Measurements from ENCODE around the gene FAM169A. TPM values are rescaled to one million over a fixed set of nuclear protein-coding genes. Genes with fewer than 3 reads are reported as not detected.
"Not testable (repeated sequence)": the region's sequence is repeated elsewhere in the genome, so short reads cannot be mapped to it uniquely, and the experiment has no call there.

FAM169A gene
- total RNA-seq, 2 donors from 2014 or later: 49.8 to 50.5 TPM

DNA sequence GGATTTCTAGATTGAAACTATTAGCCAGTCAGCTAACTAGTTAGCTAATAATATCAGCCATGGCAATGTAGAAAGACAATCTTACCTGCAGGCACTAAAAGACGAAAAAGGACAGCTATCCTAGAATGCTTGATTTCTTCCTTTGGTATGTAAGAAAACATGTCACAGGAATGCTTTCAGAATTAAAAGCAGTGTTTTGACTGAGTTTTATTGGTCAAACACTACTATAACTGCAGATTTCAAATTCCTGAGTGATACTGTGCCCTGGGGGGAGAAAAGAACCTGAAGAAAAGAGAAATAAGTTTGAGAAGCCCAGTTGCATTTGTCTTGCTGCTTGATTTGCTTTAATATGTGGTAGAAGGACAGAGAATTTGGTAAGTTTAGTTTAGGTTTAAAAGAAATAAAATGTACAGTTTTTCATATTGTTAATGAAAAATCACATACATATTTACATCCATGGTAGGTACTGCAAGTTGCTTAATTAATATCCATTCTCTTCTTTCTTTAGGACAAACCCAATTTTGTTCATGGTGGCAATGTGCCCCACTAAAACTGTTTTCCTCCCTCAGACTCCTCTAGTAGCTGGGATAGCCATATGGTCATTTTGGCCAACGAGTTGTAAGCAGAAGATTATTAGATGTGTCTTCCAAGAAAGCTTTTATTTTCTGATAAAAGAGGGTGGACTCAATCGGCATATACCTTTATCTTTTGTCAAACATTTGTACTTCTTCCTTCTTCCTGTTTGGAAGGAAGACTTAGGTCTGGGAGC, 4.3 kb upstream of the FAM169A start:
- Mint-ChIP-seq H3K4me3 (no peak overlapping the region), H3K4me1 (peaks cover 29% of the 10 kb centered on the region), H3K9me3 (peaks cover 9% of the 10 kb centered on the region), H3K36me3 (ENCODE audit: low read depth) (no peaks in the 10 kb centered on the region), H3K27ac (no peak overlapping the region), H3K27me3 (ENCODE audit: insufficient read depth) (no peaks in the 10 kb centered on the region)
- H3K27ac ChIP-seq (ENCODE audit: low read depth, low read length): no peak overlapping the region
- H3K4me1 ChIP-seq (ENCODE audit: control insufficient read depth, insufficient read depth, low read length): peaks cover 3% of the 10 kb centered on the region
- TF ChIP-seq CTCF (conservative IDR thresholded peaks at IDR 0.05): no peak
- no peak for DNase-seq
- H3K9me3 ChIP-seq (ENCODE audit: control insufficient read depth, low read length): peaks cover 3% of the 10 kb centered on the region
- no peaks in the 10 kb centered on the region for H3K36me3 ChIP-seq (ENCODE audit: control insufficient read depth, insufficient read depth, low read length)
- WGBS, 2 experiments (ENCODE audit: insufficient coverage in 1 of 2, insufficient read length in 1 of 2): 88 to 100% methylated on average over 2 to 3 of the region's 3 CpGs
- H3K9ac ChIP-seq (ENCODE audit: extremely low read depth, low read length, poor library complexity, severe bottlenecking): no peak overlapping the region
- no peaks in the 10 kb centered on the region for H3K27me3 ChIP-seq (ENCODE audit: control insufficient read depth, insufficient read depth, low read length, poor library complexity, severe bottlenecking)
- H3K4me3 ChIP-seq (ENCODE audit: low read length): no peak overlapping the region

GRCh38 chr5:74869414-74869813, 3.2 kb upstream of the FAM169A start:
- H3K36me3 ChIP-seq (ENCODE audit: control insufficient read depth, insufficient read depth, low read length); DNase-seq; H3K27ac ChIP-seq (ENCODE audit: low read depth, low read length); H3K36me3 Mint-ChIP-seq (ENCODE audit: low read depth); H3K4me3 Mint-ChIP-seq; H3K4me1 ChIP-seq (ENCODE audit: control insufficient read depth, insufficient read depth, low read length); H3K9me3 ChIP-seq (ENCODE audit: control insufficient read depth, low read length); H3K27me3 ChIP-seq (ENCODE audit: control insufficient read depth, insufficient read depth, low read length, poor library complexity, severe bottlenecking); H3K9me3 Mint-ChIP-seq; H3K9ac ChIP-seq (ENCODE audit: extremely low read depth, low read length, poor library complexity, severe bottlenecking); H3K27ac Mint-ChIP-seq; H3K27me3 Mint-ChIP-seq (ENCODE audit: insufficient read depth); H3K4me3 ChIP-seq (ENCODE audit: low read length): not testable (repeated sequence)
- peaks cover 33% of the 10 kb centered on the region for H3K4me1 Mint-ChIP-seq
- WGBS, 2 experiments (ENCODE audit: insufficient coverage in 1 of 2, insufficient read length in 1 of 2): 91% methylated on average over 10 of the region's 10 CpGs; no CpG with 5 or more reads in 1 of the 2 experiments

DNA sequence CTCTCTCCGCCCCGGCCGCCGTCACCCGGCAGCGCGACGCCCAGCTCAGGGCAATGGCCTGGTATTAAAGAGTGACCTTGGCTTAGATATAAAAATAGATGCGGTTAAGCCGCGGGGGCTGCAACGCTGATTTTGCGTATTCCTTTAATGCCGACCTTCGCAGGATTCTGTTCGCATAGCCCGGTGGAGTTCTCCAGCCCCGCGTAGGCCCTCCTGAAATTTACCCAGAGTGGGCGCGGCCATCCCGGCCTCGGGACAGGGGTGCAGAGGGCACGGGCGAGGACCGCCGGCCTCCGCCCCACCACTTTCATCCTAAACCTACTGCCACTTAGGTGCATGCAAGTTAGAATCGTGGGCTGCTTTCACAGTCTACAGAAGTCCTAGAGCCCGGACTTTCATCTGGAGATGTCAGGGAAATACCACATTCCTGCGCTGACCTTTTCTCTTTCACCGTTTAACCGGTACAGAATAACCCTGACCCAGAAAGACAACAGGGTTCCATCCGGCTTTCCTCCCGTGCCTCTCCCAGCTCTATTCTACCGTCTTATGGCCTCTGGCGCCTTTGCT, 492 bp upstream of the FAM169A start:
- 2 to 3% methylated on average over 14 to 37 of the region's 37 CpGs for WGBS, 2 experiments (ENCODE audit: insufficient coverage in 1 of 2, insufficient read length in 1 of 2)
- peak overlapping the region; percentile 91 for H3K4me3 Mint-ChIP-seq
- peak; percentile 82 for DNase-seq

More for the DNA sequence above, 492 bp upstream of the FAM169A start:
- Histone ChIP-seq H3K9me3 (ENCODE audit: control insufficient read depth, low read length) (no peaks in the 10 kb centered on the region), H3K27ac (ENCODE audit: low read depth, low read length) (no peak overlapping the region), H3K9ac (ENCODE audit: extremely low read depth, low read length, poor library complexity, severe bottlenecking) (peak overlapping the region; percentile 84), H3K4me3 (ENCODE audit: low read length) (peak overlapping the region; percentile 97), H3K27me3 (ENCODE audit: control insufficient read depth, insufficient read depth, low read length, poor library complexity, severe bottlenecking) (no peaks in the 10 kb centered on the region), H3K4me1 (ENCODE audit: control insufficient read depth, insufficient read depth, low read length) (peaks cover 3% of the 10 kb centered on the region), H3K36me3 (ENCODE audit: control insufficient read depth, insufficient read depth, low read length) (no peaks in the 10 kb centered on the region)
- TF ChIP-seq CTCF (conservative IDR thresholded peaks at IDR 0.05): no peak
- no peaks in the 10 kb centered on the region for H3K27me3 Mint-ChIP-seq (ENCODE audit: insufficient read depth)
- peaks cover 57% of the 10 kb centered on the region for H3K4me1 Mint-ChIP-seq
- H3K27ac Mint-ChIP-seq: peak overlapping the region; percentile 95
- H3K9me3 Mint-ChIP-seq: no peaks in the 10 kb centered on the region
- H3K36me3 Mint-ChIP-seq (ENCODE audit: low read depth): peaks cover 6% of the 10 kb centered on the region

Data from endodermal cell (in vitro differentiated cells).